ENCODE results near the gene TXLNA. TPM values are rescaled to one million over a fixed set of nuclear protein-coding genes. Genes with fewer than 3 reads are reported as not detected.

Gene TXLNA
- total RNA-seq, 1 donor from 2014 or later, result 39.5 TPM

GRCh38 chr1:32184650-32185049, 5.2 kb downstream of the TXLNA start:
- DNase-seq, result no peak

GRCh38 chr1:32186077-32186476, 6.6 kb downstream of the TXLNA start:
- no peak for DNase-seq

- DNase-seq, result no peak
Observed at GRCh38 chr1:32186491-32186890, 7.0 kb downstream of the TXLNA start.

DNA sequence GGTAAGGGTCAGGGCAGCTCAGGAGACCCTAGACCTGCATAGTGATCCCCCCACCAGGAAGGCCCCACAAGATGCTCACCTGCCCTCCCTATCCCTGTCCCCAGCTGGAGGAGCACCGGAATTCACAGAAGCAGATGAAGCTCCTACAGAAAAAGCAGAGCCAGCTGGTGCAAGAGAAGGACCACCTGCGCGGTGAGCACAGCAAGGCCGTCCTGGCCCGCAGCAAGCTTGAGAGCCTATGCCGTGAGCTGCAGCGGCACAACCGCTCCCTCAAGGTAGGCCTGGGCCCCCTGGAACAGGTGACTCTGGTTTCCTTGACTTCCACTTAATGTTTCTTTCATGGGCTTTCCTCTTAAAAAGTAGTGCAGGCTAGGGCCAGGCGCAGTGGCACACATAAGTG, 8.4 kb downstream of the TXLNA start:
- DNase-seq, result no peak

DNA sequence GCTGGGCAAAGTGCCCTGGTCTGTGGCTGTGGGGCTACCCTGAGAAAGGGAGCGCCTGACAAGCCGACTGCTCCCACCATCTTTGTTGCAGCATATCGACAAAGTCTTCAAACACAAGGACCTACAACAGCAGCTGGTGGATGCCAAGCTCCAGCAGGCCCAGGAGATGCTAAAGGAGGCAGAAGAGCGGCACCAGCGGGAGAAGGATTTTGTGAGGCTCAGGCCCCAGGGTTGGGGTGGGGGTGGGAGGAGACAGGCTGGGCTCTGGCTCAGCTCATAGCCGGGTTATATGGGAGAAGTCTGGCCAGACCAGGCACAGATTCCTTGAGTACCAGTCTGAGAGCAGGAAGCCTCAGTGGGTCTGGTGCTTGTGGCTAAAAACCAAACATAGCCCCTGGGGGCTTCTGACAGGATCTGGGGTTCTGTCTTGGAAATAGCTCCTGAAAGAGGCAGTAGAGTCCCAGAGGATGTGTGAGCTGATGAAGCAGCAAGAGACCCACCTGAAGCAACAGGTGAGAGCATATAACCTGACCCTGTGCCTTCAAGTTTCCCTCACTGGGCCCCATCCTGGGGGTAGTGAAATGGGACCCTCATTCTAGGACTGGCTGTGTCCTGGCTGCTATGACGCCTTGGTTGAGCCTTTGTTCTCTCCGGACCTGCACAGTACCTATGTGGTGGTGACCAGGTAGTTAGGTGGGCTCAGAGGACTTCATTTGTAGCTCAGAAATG, 12.9 kb downstream of the TXLNA start:
- no peak for DNase-seq

DNA sequence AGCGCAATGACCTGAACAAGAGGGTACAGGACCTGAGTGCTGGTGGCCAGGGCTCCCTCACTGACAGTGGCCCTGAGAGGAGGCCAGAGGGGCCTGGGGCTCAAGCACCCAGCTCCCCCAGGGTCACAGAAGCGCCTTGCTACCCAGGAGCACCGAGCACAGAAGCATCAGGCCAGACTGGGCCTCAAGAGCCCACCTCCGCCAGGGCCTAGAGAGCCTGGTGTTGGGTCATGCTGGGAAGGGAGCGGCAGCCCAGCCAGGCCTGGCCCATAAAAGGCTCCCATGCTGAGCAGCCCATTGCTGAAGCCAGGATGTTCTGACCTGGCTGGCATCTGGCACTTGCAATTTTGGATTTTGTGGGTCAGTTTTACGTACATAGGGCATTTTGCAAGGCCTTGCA, 15.5 kb downstream of the TXLNA start:
- no peak for DNase-seq

- no peak for DNase-seq
Observed at GRCh38 chr1:32195531-32195930, 16.1 kb downstream of the TXLNA start.

DNA sequence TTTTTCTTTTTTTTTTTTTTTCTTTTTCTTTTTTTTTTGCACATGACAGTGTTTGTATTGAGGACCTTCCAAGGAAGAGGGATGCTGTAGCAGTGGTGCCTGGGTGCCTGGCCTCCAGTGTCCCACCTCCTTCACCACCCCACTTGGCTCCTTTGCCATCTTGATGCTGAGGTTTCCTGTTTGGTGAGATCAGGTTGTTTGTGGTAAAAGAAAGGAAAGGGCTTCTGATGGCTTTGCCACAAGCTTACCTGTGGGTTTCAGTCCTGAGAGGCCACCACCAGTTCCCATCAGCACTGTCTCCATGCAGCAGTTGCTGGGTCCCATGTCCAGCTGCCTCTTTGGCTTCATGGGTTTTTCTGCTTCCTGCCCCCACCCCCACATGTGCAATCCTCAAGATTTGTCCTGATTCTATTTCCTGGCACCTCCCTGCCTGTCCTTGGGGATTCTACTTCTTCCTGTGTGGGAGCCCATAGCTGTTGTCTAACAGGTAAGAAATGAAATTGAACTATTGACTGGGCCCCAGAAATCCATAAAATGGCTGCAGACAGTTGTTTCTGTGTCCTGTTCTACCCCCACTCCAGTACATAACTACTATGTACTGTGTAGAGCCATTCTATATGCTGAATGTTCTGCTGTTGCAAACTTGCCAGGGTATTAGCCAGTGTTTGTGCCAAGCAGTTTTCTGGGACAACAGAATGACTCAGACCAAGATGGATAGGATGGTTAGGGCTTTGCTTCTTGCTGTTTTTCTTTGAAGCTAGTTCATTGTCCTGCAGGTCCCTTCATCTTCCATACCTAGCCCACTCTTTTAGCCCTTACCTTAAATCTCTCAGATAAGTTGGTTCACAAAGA, 16.7 kb downstream of the TXLNA start:
- no peak for DNase-seq

- DNase-seq, result no peak
Observed at GRCh38 chr1:32197074-32197473, 17.6 kb downstream of the TXLNA start.

DNA sequence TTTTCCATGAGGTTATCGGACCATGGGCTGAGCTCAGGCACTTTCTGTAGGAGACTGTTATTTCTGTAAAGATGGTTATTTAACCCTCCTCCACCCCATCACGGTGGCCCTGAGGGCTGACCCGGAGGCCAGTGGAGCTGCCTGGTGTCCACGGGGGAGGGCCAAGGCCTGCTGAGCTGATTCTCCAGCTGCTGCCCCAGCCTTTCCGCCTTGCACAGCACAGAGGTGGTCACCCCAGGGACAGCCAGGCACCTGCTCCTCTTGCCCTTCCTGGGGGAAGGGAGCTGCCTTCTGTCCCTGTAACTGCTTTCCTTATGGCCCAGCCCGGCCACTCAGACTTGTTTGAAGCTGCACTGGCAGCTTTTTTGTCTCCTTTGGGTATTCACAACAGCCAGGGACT, 18.4 kb downstream of the TXLNA start:
- DNase-seq, result no peak

DNA sequence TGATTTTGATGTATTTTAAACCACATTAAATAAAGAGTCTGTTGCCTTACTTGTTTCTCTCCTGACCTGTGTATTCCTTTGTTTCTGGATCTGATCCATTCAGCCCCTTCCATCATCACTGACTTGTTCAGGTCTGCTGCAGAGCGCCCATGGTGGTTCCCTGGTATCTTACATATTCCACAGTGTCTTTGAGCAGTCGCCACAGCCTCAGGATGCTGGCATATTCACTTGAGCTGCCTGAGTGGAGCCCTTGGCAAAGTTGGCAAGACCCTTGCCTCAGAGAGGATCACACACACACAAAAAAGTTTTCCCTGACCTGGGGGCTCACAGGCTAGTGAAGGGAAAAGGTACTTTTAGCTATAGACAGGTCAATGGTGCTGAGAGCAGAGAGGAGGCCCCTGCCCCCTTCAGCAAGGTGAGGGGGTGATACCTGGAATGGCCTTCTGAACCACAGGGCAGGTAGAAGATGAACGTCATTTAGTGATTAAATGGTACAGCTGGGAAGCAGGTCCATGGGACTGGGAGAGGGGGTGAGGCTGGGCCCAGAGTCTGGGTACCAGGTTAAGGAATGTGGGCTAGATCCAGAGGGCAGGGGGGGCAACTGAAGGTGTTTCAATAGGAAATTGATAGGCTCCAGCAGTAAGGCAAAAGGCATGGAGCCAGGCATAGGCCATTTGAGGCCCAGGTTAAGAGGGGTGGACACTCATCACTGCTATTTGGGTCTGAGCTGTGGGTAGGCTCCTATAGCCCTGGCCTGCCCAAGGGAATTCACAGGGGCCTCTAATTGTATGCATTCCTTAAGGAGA, 19.0 kb downstream of the TXLNA start:
- no peak for DNase-seq

DNA sequence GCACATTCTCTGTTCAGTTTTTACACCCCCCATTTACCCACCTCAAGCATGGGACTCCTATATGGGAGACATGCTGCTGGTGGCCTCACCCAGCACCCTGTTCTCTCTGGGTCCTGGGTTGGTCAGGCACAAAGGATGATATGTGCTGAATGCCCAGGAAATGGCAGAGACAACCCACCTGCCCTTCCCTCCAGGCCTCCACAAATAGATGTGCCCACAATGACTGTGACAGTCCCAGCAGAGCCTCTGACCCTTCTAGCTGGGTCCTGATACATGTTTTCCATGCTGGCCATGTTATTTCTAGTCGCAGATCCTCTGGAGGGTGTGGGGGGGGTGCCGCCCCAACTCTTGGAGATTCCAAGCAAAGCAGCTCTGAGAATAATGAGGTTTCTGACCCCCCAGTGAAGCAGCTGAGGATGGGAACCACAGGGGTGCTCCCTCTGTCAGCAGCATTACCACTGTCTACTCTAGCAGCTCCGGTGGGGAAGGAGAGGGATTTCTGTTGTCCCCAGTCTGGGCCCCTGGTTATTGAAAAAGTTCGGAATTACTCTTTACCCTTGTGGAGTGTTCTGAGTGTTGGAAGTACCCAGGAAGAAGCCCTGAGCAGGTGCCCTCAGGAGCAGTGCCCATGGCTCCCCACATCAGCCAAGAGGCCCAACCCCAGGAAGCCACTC, 19.7 kb downstream of the TXLNA start:
- DNase-seq, result no peak

- peak; percentile 59 for DNase-seq
Observed at GRCh38 chr1:32199717-32200072, 20.2 kb downstream of the TXLNA start.

DNA sequence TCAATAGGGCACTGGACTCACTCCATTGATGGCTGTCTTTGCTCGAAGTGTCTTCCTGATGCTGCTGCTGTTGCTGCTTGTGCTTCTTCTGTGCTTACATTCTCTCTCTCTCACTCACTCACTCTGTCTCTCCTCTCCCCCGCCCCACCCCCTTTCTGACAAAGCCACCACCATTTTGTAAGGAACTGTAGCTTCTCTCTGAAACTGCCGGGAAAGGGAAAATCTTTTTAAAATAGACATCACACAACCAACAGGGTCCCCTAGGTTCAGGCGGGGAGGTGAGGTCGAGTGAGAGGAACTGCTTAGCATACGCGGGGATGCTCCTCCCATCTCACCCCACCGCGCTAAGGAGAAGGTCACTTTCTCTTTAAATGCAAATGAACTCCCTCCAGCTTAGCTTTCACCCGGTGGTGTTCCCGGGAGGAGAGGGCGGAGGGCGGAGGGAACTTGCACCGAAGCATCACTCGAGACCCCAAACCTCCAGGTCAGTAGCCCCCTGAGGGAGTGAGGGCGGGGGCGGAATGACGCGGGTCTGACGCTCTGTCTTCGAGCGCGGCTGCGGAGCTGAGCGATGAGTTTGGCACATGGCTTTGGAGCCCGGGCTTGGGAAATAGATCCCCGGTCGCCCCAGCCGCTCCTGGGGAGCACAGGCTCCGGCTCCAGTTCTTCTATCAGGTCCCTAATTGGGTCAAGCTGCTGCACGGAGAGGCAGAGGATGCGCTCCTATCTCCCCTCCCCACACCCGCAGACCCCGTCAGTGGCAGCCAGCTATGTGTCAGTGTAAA, 20.9 kb downstream of the TXLNA start, which contains the start of gene CCDC28B:
Gene CCDC28B (plus strand): TSS at position 370 of the 785 bp plus-strand sequence. CDS start 1,341 bp downstream, outside the sequence.
- peak; percentile 84 for DNase-seq

DNA sequence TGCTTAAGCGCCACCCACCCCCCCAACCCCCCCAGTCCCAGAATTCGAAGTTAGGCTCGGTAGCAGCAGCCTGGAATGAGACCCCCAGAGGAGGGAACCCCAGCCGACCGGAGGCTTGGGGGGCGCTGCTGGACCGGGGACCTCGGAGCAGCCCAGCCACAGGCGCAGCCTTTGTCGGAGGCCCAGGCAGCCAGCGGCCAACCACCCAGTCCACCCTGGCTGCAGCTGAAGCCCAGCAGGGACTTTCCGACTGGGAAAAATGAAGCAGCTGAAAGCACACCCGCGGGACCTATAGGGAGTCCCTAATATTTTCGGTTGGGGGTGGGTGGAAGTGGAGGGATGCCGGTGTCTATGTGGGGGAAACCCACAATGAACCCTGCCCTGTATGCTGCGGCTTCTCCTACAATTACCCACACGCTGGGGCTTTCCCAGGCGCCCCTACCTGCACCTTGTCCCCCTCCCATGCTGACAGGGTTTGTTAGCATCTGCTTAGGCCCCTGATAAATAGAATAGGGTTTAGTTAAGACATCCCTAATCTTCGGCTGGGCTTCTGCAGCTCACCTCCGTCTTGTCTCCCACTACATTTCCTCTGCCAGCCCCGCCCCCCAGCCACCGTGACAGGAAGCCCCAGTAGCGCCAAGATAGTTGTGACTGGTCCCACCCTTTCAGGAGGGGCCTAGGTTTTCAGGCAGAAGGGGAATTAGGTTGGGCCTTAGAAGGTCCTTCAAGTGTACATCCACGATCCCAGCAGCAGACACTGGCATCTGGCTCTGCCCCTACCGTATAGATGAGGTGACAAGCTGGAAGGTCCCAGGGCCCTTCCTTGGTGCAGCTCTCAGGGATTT, 21.8 kb downstream of the TXLNA start:
- DNase-seq, result peak; percentile 79

DNA sequence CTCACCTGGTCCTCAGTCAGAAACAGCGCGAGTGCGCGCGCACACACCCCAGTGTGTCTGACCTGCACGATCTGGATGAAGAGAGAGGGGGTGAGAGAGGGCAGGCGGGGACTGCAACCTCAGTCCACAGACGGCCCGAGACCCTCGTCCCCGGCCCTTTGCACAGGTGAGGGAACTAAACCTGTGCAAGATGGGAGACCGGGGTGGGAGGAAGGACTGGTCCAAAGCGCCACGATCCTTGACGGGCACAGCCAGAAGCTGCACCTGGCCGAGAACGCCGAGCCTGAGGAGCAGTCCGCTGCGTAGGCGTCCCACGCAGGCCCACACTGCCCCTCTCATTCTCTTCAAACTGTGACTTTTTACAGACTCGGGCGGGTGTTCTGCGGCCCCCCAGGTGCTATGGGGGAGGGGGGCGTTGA, 25.5 kb downstream of the TXLNA start:
- no peak for DNase-seq

DNA sequence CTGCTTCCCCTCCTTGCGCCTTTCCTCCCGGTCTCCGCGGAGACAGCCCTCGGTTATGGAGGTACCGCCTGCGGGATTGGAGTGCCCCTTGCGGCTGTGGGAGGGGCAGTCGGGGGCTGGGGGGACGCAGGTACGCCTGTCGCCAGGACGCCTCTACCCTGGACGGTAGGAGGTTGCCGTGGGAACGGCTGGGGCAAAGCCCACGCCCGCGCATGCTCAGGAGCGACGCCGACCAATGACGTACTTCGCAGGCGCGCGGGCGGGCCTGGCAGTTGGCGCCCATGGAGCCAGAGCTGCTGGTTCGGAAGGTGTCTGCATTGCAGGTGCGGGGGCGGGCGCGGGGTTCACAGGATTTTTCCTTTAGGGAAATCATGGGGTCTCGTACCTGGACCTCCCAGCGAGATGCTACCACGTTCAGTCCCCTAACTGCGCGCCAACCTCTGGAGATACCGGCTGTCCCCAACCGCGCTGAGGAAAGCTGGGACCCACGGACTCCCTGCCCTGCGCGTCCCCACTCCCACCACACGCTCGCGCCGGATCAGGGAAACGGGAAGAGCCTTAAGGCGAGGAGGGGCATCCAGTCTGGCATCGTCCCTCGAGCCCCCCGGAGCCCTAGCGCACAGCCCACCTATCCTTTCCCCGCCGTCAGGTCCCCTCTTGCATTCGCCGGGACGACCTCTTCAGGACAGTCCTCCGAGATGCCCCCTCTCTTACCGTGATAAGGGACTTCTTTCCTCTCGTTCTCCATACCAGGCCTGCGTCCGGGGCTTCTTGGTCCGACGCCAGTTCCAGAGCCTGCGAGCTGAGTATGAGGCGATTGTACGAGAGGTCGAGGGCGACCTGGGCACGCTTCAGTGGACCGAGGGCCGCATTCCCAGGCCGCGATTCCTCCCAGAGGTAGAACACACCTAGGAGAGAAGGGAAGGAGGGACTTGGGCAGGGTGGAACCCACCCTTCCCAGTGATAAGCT, 26.2 kb downstream of the TXLNA start, which contains the start of gene IQCC:
Gene IQCC (plus strand): TSS at position 271 of the 970 bp plus-strand sequence. CDS start 11 bp downstream, at position 282.
- DNase-seq, result peak; percentile 94

- DNase-seq, result no peak
Observed at GRCh38 chr1:32208469-32208868, 29.0 kb downstream of the TXLNA start.

DNA sequence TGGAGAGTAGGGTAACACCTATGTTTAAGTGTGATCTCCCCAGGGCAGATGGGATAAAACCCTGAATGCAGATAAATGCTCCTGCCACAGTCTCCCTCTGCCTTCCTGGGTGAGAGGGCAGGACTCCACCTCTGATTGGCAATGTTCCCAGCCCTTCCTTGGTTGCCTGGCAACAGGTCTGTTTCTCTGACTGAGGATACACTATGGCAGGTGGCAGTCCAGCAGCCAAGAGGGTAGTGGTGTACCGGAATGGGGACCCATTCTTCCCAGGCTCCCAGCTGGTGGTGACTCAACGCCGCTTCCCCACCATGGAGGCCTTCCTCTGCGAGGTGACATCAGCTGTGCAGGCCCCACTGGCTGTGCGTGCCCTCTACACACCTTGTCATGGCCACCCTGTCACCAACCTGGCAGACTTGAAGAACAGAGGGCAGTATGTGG, 29.4 kb downstream of the TXLNA start, which contains the start of gene DCDC2B:
Gene DCDC2B (plus strand): TSS at position 199 of the 438 bp plus-strand sequence. CDS start 5 bp downstream, at position 204.
- DNase-seq, result peak; percentile 87
